SK-N-SH treated with all-trans-retinoic acid at 6 μM for 48 hours (cell line): Measurements from ENCODE around the gene PARD3.

Experiments used
- ARNTL ChIP-seq: fragments of 450-650 bp; formaldehyde crosslinking; IDR thresholded peaks from 2 replicates; pipeline ENCODE4 v1.5.0; 2020; ENCODE audit warnings: low read depth, mild to moderate bottlenecking, moderate library complexity, borderline replicate concordance
- GLIS3 ChIP-seq: fragments of 250-450 bp; sonication (Bioruptor Pico); IDR thresholded peaks from 2 replicates; pipeline ENCODE4 v1.5.0; 2020; ENCODE audit warnings: mild to moderate bottlenecking, moderate library complexity
- RARB ChIP-seq: fragments of 250-450 bp; sonication (Bioruptor Pico); IDR thresholded peaks from 2 replicates; pipeline ENCODE4 v1.8.0; 2021; ENCODE audit warnings: mild to moderate bottlenecking, moderate library complexity
- TOX ChIP-seq: fragments of 250-450 bp; sonication (Bioruptor Pico); IDR thresholded peaks from 2 replicates; pipeline ENCODE4 v1.8.0; 2021; ENCODE audit warnings: mild to moderate bottlenecking, moderate library complexity, borderline replicate concordance
- ZFP3 ChIP-seq: fragments of 250-450 bp; sonication (Bioruptor Pico); IDR thresholded peaks from 2 replicates; pipeline ENCODE4 v1.5.0; 2020; ENCODE audit warnings: mild to moderate bottlenecking, moderate library complexity
- ZFP30 ChIP-seq: fragments of 450-650 bp; formaldehyde crosslinking; IDR thresholded peaks from 2 replicates; pipeline ENCODE4 v1.5.0; 2022; ENCODE audit warnings: mild to moderate bottlenecking, moderate library complexity
- ZNF70 ChIP-seq: fragments of 450-650 bp; formaldehyde crosslinking; IDR thresholded peaks from 2 replicates; pipeline ENCODE4 v1.5.0; 2020; ENCODE audit warnings: mild to moderate bottlenecking, moderate library complexity
- TF ChIP-seq, protein P1 (sequence below): fragments of 250-450 bp; sonication (Bioruptor Pico); IDR thresholded peaks from 2 replicates; pipeline ENCODE4 v1.8.0; 2020; ENCODE audit warnings: mild to moderate bottlenecking, moderate library complexity, borderline replicate concordance

DNA sequence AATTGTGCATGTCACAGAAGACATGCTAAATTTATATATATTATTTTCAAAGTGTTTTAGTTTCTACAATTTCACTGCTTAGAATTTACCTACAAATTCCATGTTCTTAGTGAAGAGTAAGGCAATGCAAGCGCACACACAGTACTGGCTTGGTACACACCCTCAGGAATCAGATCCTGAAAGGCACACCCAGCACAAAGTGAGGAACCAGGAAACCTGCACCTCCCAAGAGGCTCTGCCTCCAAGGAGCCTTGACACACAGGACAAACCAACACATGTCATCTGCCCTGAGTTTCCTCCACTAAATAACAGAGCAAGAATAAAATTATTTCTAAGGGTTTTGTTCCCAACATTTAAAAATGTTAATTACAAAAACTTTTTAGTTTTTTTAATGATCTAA is 156.2 kb downstream of the PARD3 start:
- TF ChIP-seq, protein P1, sequence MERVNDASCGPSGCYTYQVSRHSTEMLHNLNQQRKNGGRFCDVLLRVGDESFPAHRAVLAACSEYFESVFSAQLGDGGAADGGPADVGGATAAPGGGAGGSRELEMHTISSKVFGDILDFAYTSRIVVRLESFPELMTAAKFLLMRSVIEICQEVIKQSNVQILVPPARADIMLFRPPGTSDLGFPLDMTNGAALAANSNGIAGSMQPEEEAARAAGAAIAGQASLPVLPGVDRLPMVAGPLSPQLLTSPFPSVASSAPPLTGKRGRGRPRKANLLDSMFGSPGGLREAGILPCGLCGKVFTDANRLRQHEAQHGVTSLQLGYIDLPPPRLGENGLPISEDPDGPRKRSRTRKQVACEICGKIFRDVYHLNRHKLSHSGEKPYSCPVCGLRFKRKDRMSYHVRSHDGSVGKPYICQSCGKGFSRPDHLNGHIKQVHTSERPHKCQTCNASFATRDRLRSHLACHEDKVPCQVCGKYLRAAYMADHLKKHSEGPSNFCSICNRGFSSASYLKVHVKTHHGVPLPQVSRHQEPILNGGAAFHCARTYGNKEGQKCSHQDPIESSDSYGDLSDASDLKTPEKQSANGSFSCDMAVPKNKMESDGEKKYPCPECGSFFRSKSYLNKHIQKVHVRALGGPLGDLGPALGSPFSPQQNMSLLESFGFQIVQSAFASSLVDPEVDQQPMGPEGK (CRISPR knock-in tag) = no peak
- TF ChIP-seq ZFP3 (no peak), TOX (CRISPR knock-in tag) (no peak), GLIS3 (CRISPR knock-in tag) (no peak), ZFP30 (CRISPR knock-in tag) (no peak), ARNTL (CRISPR knock-in tag) (no peak), ZNF70 (CRISPR knock-in tag) (no peak), RARB (CRISPR knock-in tag) (no peak)
